Smooth muscle cell (in vitro differentiated cells): ENCODE results near the gene TRMT2A. TPM values are rescaled to one million over a fixed set of nuclear protein-coding genes. Genes with fewer than 3 reads are reported as not detected.

Experiments
- DNase-seq: peaks from one replicate; lab custom pipeline; 2025; ENCODE audit not compliant: unreplicated experiment; lab: John Stamatoyannopoulos, UW
- H2AFZ ChIP-seq: fragments of 200-600 bp; sonication (generic); 2 replicates; pipeline ENCODE4 v1.6.0; 2016; ENCODE audit warnings: antibody characterized with exemption, low read depth, mild to moderate bottlenecking
- H3F3A ChIP-seq: fragments of 200-600 bp; sonication (generic); 2 replicates; pipeline ENCODE4 v1.6.0; 2017; ENCODE audit warnings: antibody characterized with exemption, low read depth
- H3K27ac ChIP-seq: fragments of 200-600 bp; sonication (generic); 2 replicates; pipeline ENCODE4 v1.5.1; 2016; ENCODE audit warnings: low read depth, mild to moderate bottlenecking
- H3K27me3 ChIP-seq: fragments of 200-600 bp; sonication (generic); 2 replicates; pipeline ENCODE4 v1.6.1; 2016; ENCODE audit warnings: low read depth, mild to moderate bottlenecking
- H3K36me3 ChIP-seq: fragments of 200-600 bp; sonication (generic); 2 replicates; pipeline ENCODE4 v1.5.1; 2016; ENCODE audit warnings: low read depth
- H3K4me1 ChIP-seq: fragments of 200-600 bp; sonication (generic); 2 replicates; pipeline ENCODE4 v1.5.1; 2016; ENCODE audit warnings: low read depth
- H3K4me2 ChIP-seq: fragments of 200-600 bp; sonication (generic); 2 replicates; pipeline ENCODE4 v1.6.0; 2016; ENCODE audit warnings: mild to moderate bottlenecking
- H3K4me3 ChIP-seq: fragments of 200-600 bp; sonication (generic); 2 replicates; pipeline ENCODE4 v1.5.1; 2016; ENCODE audit warnings: mild to moderate bottlenecking
- H3K79me2 ChIP-seq: fragments of 200-600 bp; sonication (generic); 2 replicates; pipeline ENCODE4 v1.6.0; 2016; ENCODE audit warnings: low read depth, mild to moderate bottlenecking
- H3K9ac ChIP-seq: fragments of 200-600 bp; sonication (generic); 2 replicates; pipeline ENCODE4 v1.6.0; 2016; ENCODE audit warnings: low read depth
- H3K9me3 ChIP-seq: fragments of 200-600 bp; sonication (generic); replicated peaks from 2 replicates; pipeline ENCODE4 v1.5.1; 2016; ENCODE audit warnings: low read depth
- H4K20me1 ChIP-seq: fragments of 200-600 bp; sonication (generic); 2 replicates; pipeline ENCODE4 v1.6.0; 2016; ENCODE audit warnings: low read depth
- WGBS: methylation state at CpG from one replicate; pipeline ENCODE4 v1.1.7; 2016; ENCODE audit warnings: low lambda C conversion rate; 5-methylcytosine and 5-hydroxymethylcytosine counted together
- polyA plus RNA-seq: library from polyadenylated mRNA; unstranded; fragments of >200 nt; fragmentation: Nextera tagmentation; extraction: Ambion mirVana; gene quantifications from 2 replicates; pipeline ENCODE4 v1.2.1, GENCODE V29; 2016
- total RNA-seq: library from RNA; depleted of rRNA; stranded (reverse); fragments of >200 nt; gene quantifications from 2 replicates; pipeline ENCODE4 v1.2.3, GENCODE V29; 2014
- TF ChIP-seq, protein P1 (sequence below): fragments of 200-600 bp; sonication (generic); IDR thresholded peaks from 2 replicates; pipeline ENCODE4 v1.5.1; 2017; ENCODE audit warnings: borderline replicate concordance, mild to moderate bottlenecking, antibody characterized with exemption; ENCODE audit not compliant: insufficient read depth, poor library complexity, severe bottlenecking

TRMT2A gene
- 21.1 and 25.9 TPM in 2 replicates for total RNA-seq
- 32.1 and 38.9 TPM in 2 replicates for polyA plus RNA-seq

DNA sequence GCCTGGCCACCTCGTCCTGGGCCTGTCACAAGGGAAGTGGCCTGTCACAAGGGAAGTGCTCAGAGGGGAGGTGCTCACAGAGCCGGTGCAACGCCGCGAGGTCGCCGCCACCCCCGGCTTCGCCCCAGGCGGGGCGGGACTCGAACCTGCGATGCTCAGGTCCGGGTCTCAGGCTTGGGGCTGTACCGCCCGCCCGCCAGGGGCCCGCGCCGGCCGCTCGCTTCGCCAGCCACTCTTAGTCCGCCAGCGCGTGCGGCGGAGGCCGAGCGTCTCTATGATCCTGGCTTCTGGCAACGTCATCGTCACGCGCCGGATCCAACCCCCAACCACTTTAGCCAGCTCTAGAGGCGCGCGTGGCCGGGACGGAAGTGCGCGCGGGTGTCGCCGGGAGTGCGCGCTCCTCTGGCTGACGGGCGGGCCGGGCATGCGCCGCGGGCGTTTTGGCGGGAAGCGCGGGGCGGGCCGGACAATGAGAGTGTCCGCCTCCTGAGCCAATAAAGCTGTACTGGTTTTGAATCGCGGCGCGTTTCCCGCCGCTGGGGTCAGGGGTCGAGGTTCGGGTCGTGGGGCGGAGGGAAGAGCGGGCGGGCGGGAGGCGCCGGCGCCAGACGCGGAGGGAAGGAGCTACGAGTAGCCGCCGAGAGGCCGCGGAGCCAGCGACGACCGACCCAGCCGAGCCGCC is at the start of gene TRMT2A:
Gene TRMT2A, minus strand, starts transcription at position 276 of the 682 bp plus-strand sequence. CDS start 320 bp downstream, outside the sequence.
- peaks cover 63% of the 10 kb centered on the region for H3K79me2 ChIP-seq
- no peaks in the 10 kb centered on the region for H3K9me3 ChIP-seq
- H4K20me1 ChIP-seq = peaks cover 22% of the 10 kb centered on the region
- H3K36me3 ChIP-seq = no peaks in the 10 kb centered on the region
- peaks cover 7% of the 10 kb centered on the region for H3F3A ChIP-seq
- H3K4me1 ChIP-seq = peaks cover 12% of the 10 kb centered on the region
- peak within 1 kb of the TSS; percentile 99 for H3K4me2 ChIP-seq
- H3K27me3 ChIP-seq = no peaks in the 10 kb centered on the region
- peak; percentile 93 for DNase-seq
- peak within 1 kb of the TSS; percentile 84 for H3K27ac ChIP-seq
- WGBS = under 1% methylated on average over 67 of the region's 88 CpGs
- H2AFZ ChIP-seq = peak within 1 kb of the TSS; percentile 43
- H3K4me3 ChIP-seq = peak within 1 kb of the TSS; percentile 99
- TF ChIP-seq, protein P1, sequence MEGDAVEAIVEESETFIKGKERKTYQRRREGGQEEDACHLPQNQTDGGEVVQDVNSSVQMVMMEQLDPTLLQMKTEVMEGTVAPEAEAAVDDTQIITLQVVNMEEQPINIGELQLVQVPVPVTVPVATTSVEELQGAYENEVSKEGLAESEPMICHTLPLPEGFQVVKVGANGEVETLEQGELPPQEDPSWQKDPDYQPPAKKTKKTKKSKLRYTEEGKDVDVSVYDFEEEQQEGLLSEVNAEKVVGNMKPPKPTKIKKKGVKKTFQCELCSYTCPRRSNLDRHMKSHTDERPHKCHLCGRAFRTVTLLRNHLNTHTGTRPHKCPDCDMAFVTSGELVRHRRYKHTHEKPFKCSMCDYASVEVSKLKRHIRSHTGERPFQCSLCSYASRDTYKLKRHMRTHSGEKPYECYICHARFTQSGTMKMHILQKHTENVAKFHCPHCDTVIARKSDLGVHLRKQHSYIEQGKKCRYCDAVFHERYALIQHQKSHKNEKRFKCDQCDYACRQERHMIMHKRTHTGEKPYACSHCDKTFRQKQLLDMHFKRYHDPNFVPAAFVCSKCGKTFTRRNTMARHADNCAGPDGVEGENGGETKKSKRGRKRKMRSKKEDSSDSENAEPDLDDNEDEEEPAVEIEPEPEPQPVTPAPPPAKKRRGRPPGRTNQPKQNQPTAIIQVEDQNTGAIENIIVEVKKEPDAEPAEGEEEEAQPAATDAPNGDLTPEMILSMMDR = no peak
- H3K9ac ChIP-seq = peak within 1 kb of the TSS; percentile 98

DNA sequence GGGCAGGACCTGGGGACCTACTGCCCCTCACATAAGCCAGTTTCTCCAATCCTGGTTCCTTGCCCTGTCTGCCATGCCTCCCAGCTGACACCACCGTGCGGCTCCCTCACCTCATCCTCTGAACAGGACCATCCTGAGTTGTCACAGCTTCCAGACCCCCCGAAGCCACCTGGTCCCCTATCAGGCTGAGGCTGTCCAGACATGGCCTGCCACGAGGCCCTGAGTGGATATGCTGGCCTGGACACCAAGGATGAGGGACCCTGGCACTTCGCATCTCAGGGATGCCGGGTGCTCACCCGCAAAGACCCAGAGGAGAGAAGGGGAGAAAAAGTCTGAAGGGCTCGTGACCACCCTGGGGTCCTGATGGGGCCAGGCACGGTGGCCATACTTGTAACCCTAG is 49.7 kb upstream of the TRMT2A start:
- WGBS = 93% methylated on average over 9 of the region's 9 CpGs
- Histone ChIP-seq H3K27me3 (no peaks in the 10 kb centered on the region), H3F3A (no peaks in the 10 kb centered on the region), H3K4me3 (no peak overlapping the region), H3K79me2 (no peaks in the 10 kb centered on the region), H3K36me3 (no peaks in the 10 kb centered on the region), H2AFZ (no peak overlapping the region), H3K9ac (no peak overlapping the region), H3K4me2 (no peak overlapping the region), H4K20me1 (no peaks in the 10 kb centered on the region), H3K27ac (no peak overlapping the region), H3K9me3 (no peaks in the 10 kb centered on the region), H3K4me1 (no peaks in the 10 kb centered on the region)
- no peak for DNase-seq
- TF ChIP-seq, protein P1 = no peak

GRCh38 chr22:20165913-20166312 is 48.9 kb upstream of the TRMT2A start:
- TF ChIP-seq, protein P1 = no peak
- Histone ChIP-seq H3K4me2 (no peak overlapping the region), H3K9ac (no peak overlapping the region), H3K4me1 (no peaks in the 10 kb centered on the region), H3K36me3 (no peaks in the 10 kb centered on the region), H3K9me3 (no peaks in the 10 kb centered on the region), H4K20me1 (no peaks in the 10 kb centered on the region), H3K4me3 (no peak overlapping the region), H3K27me3 (no peaks in the 10 kb centered on the region), H3F3A (no peaks in the 10 kb centered on the region), H3K27ac (no peak overlapping the region), H3K79me2 (no peaks in the 10 kb centered on the region), H2AFZ (no peak overlapping the region)
- DNase-seq = no peak
- WGBS = 93% methylated on average over 7 of the region's 7 CpGs

DNA sequence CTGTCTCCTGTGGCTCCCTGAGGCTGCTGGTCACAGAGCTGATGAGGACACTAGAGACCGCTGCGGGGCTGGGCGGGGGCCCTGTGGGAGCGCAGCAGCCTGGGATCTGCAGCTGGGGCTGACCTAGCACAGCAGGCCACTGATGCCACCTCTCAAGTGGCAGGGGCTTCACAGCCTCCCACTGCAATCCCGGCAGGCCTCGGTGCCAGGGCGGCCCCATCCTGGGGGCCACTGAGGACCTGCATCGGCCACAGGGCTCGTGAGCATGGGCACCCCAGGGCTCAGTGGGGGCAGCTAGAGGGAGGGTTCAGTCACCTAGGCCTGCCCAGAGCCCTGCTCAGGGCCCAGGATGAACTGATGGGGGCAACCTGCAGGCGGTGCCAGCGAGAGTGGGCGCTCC is 48.4 kb upstream of the TRMT2A start:
- no peak for DNase-seq
- Histone ChIP-seq H3K27me3 (no peaks in the 10 kb centered on the region), H3K27ac (no peak overlapping the region), H3K4me3 (no peak overlapping the region), H4K20me1 (no peaks in the 10 kb centered on the region), H3K9me3 (no peaks in the 10 kb centered on the region), H3K36me3 (no peaks in the 10 kb centered on the region), H3K79me2 (no peaks in the 10 kb centered on the region), H3K4me2 (no peak overlapping the region), H3K4me1 (no peaks in the 10 kb centered on the region), H2AFZ (no peak overlapping the region), H3F3A (no peaks in the 10 kb centered on the region), H3K9ac (no peak overlapping the region)
- 93% methylated on average over 12 of the region's 12 CpGs for WGBS
- TF ChIP-seq, protein P1 = no peak
